Neural cell (in vitro differentiated cells): ENCODE results near the gene OR6K2.

ENCODE experiments used
- CTCF ChIP-seq: fragments of 450-650 bp; IDR thresholded peaks from 2 replicates; pipeline ENCODE4 v1.5.1; 2014; ENCODE audit warnings: antibody characterized with exemption, mild to moderate bottlenecking, moderate library complexity; ENCODE audit not compliant: poor library complexity, severe bottlenecking
- EP300 ChIP-seq: fragments of 450-650 bp; conservative IDR thresholded peaks from 2 replicates; pipeline ENCODE4 v1.6.1; 2014; ENCODE audit warnings: antibody characterized with exemption, mild to moderate bottlenecking, moderate library complexity; ENCODE audit not compliant: poor library complexity, severe bottlenecking
- EZH2 ChIP-seq: fragments of 200-600, 300-800 bp; shearing (Covaris generic), sonication (generic); IDR thresholded peaks from 2 replicates; pipeline ENCODE4 v1.6.1; 2014; ENCODE audit warnings: antibody characterized with exemption, low read length, borderline replicate concordance, mild to moderate bottlenecking; ENCODE audit not compliant: insufficient read depth, poor library complexity, severe bottlenecking
- MXI1 ChIP-seq: fragments of 450-650 bp; conservative IDR thresholded peaks from 2 replicates; pipeline ENCODE4 v1.6.1; 2014; ENCODE audit warnings: antibody characterized with exemption, mild to moderate bottlenecking; ENCODE audit not compliant: poor library complexity, severe bottlenecking
- POLR2AphosphoS5 ChIP-seq: IDR thresholded peaks from 2 replicates; pipeline ENCODE4 v1.6.1; 2012
- RAD21 ChIP-seq: fragments of 450-650 bp; conservative IDR thresholded peaks from 2 replicates; pipeline ENCODE4 v1.6.1; 2014; ENCODE audit warnings: antibody characterized with exemption, mild to moderate bottlenecking, moderate library complexity
- REST ChIP-seq: IDR thresholded peaks from 2 replicates; pipeline ENCODE4 v1.6.1; 2012; ENCODE audit warnings: borderline replicate concordance
- SMC3 ChIP-seq: fragments of 450-650 bp; conservative IDR thresholded peaks from 2 replicates; pipeline ENCODE4 v1.6.1; 2014; ENCODE audit warnings: antibody characterized with exemption, mild to moderate bottlenecking, moderate library complexity; ENCODE audit not compliant: poor library complexity
- TAF1 ChIP-seq: IDR thresholded peaks from 2 replicates; pipeline ENCODE4 v1.6.1; 2012; ENCODE audit warnings: low read depth

- TF ChIP-seq CTCF (no peak), SMC3 (no peak), EP300 (no peak), POLR2AphosphoS5 (no peak), MXI1 (no peak), REST (no peak), EZH2 (no peak), TAF1 (no peak), RAD21 (no peak)
Observed at GRCh38 chr1:158714754-158715153, 14.3 kb upstream of the OR6K2 start.
